Natural killer cell (primary cell): Measurements from ENCODE around the gene CMBL. TPM values are rescaled to one million over a fixed set of nuclear protein-coding genes. Genes with fewer than 3 reads are reported as not detected.

ENCODE experiments used
- ATAC-seq, 3 donors: fragments of 150-1000 bp in 2 of 3; fragments of 200-7000 bp in 1 of 3; cut with Tn5 transposase; 1 replicate in 1 of 3; 2 replicates in 2 of 3; pipeline ENCODE4 v1.10.0; 2021; ENCODE audit warnings: mild to moderate bottlenecking in 2 of 3, moderate library complexity in 2 of 3
- DNase-seq, 2 donors: peaks; one replicate each; pipeline versions ENCODE4 v3.0.0 to v3.0.0-alpha.2; 2013 to 2021; ENCODE audit warnings: mixed read lengths in 1 of 2
- H3K27ac ChIP-seq: one replicate; pipeline ENCODE4 v1.5.1; 2013; ENCODE audit warnings: mild to moderate bottlenecking, low read length
- H3K27me3 ChIP-seq: one replicate; pipeline ENCODE4 v1.6.1; 2013; ENCODE audit warnings: low read length; ENCODE audit not compliant: control insufficient read depth, insufficient read depth
- H3K36me3 ChIP-seq: one replicate; pipeline ENCODE4 v1.6.1; 2013; ENCODE audit warnings: low read length; ENCODE audit not compliant: control insufficient read depth, insufficient read depth
- H3K4me1 ChIP-seq: one replicate; pipeline ENCODE4 v1.6.1; 2013; ENCODE audit warnings: low read length; ENCODE audit not compliant: control insufficient read depth, insufficient read depth
- H3K4me3 ChIP-seq: one replicate; pipeline ENCODE4 v1.5.1; 2013; ENCODE audit warnings: low read length
- H3K9me3 ChIP-seq: one replicate; pipeline ENCODE4 v1.6.1; 2013; ENCODE audit warnings: low read length; ENCODE audit not compliant: control insufficient read depth, insufficient read depth
- H3K27ac Mint-ChIP-seq, 2 donors: one replicate each; pipeline ENCODE4 v1.8.0; 2022; ENCODE audit warnings: mild to moderate bottlenecking in 2 of 2, mixed read lengths in 2 of 2, moderate library complexity in 1 of 2
- H3K27me3 Mint-ChIP-seq, 2 donors: one replicate each; pipeline ENCODE4 v1.8.0; 2022; ENCODE audit warnings: low read depth in 2 of 2, mixed read lengths in 2 of 2
- H3K36me3 Mint-ChIP-seq: one replicate; pipeline ENCODE4 v1.8.0; 2022; ENCODE audit warnings: mixed read lengths
- H3K4me1 Mint-ChIP-seq, 2 donors: one replicate each; pipeline ENCODE4 v1.8.0; 2022; ENCODE audit warnings: mixed read lengths in 2 of 2
- H3K4me3 Mint-ChIP-seq: one replicate; pipeline ENCODE4 v1.8.0; 2022; ENCODE audit warnings: mild to moderate bottlenecking, moderate library complexity, mixed read lengths
- H3K9me3 Mint-ChIP-seq, 2 donors: one replicate each; pipeline ENCODE4 v1.8.0; 2022; ENCODE audit warnings: mixed read lengths in 2 of 2
- WGBS: methylation state at CpG from one replicate; pipeline ENCODE4 v1.1.7; 2013; ENCODE audit warnings: missing lambda C conversion rate; ENCODE audit not compliant: insufficient coverage; 5-methylcytosine and 5-hydroxymethylcytosine counted together
- intact Hi-C: fragments of 100-400 bp; cut with micrococcal nuclease; formaldehyde crosslinking; loops from one replicate; pipeline ENCODE4 v1.14.2; 2022
- total RNA-seq, 4 donors: library from RNA; stranded (reverse); fragments of 120-200 nt in 1 of 4; gene quantifications; one replicate each; pipeline versions ENCODE4 v1.2.3 to v1.2.4, GENCODE V29; 2013 to 2022
- TF ChIP-seq, protein P1 (sequence below): fragments of 200-600 bp; IDR thresholded peaks from one replicate; pipeline ENCODE4 v1.8.0; 2022; ENCODE audit warnings: antibody characterized with exemption

The CMBL gene
- total RNA-seq, 3 donors from 2014 or later (not counting 1 experiment from before 2014, with no cell fraction given), result 0.45 to 1.0 TPM; not detected in 1

DNA sequence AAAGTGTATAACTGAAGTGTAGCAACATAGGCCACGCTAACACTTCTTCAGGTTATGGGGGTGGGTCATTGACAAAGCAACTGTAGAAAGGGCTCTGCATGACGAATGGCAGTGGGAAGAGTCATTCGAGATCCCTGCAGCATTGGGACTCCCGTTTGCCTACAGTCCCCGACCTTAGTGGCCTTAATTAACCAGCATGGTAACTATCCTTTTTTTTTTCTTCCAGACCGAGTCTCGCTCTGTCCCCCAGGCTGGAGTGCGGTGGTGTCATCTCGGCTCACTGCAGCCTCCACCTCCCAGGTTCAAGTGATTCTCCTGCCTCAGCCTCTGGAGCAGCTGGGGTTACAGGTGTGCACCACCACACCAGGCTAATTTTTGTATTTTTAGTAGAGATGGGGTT lies 14.2 kb upstream of the CMBL start:
- TF ChIP-seq, protein P1, sequence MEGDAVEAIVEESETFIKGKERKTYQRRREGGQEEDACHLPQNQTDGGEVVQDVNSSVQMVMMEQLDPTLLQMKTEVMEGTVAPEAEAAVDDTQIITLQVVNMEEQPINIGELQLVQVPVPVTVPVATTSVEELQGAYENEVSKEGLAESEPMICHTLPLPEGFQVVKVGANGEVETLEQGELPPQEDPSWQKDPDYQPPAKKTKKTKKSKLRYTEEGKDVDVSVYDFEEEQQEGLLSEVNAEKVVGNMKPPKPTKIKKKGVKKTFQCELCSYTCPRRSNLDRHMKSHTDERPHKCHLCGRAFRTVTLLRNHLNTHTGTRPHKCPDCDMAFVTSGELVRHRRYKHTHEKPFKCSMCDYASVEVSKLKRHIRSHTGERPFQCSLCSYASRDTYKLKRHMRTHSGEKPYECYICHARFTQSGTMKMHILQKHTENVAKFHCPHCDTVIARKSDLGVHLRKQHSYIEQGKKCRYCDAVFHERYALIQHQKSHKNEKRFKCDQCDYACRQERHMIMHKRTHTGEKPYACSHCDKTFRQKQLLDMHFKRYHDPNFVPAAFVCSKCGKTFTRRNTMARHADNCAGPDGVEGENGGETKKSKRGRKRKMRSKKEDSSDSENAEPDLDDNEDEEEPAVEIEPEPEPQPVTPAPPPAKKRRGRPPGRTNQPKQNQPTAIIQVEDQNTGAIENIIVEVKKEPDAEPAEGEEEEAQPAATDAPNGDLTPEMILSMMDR, result no peak
- no peaks in the 10 kb centered on the region for H3K27me3 Mint-ChIP-seq
- no peaks in the 10 kb centered on the region for H3K27me3 ChIP-seq
- no peak overlapping the region for H3K27ac Mint-ChIP-seq
- ATAC-seq (no peak), DNase-seq (no peak)
- H3K4me3 Mint-ChIP-seq, result no peak overlapping the region
- H3K9me3 Mint-ChIP-seq, result no peaks in the 10 kb centered on the region
- intact Hi-C loops, result no loop called here
- no peaks in the 10 kb centered on the region for H3K36me3 ChIP-seq
- H3K4me1 ChIP-seq, result no peaks in the 10 kb centered on the region
- H3K9me3 ChIP-seq, result no peaks in the 10 kb centered on the region
- no peak overlapping the region for H3K27ac ChIP-seq
- no peaks in the 10 kb centered on the region for H3K36me3 Mint-ChIP-seq
- WGBS, result 94% methylated on average over 9 of the region's 9 CpGs
- H3K4me1 Mint-ChIP-seq, result no peaks in the 10 kb centered on the region
- H3K4me3 ChIP-seq, result no peak overlapping the region

DNA sequence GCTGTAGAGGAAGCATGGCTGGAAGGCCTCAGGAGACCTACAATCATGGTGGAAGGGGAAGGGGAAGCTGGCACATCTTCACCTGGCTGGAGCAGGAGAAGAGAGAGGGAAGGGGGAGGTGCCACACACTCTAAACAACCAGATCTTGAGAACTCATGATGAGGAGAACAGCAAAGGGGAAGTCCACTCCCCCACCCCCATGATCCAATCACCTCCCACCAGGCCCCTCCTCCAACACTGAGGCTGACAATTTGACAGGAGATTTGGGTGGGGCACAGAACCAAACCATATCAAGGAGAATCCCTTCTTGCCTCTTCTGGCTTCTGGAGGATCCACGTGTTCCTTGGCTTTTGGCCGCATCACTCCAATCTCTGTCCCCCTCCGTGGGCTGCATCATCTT lies 13.1 kb upstream of the CMBL start:
- Mint-ChIP-seq H3K36me3 (no peaks in the 10 kb centered on the region), H3K27me3 (no peaks in the 10 kb centered on the region), H3K4me1 (no peaks in the 10 kb centered on the region), H3K27ac (no peak overlapping the region), H3K9me3 (no peaks in the 10 kb centered on the region), H3K4me3 (no peak overlapping the region)
- intact Hi-C loops, result no loop called here
- no peak overlapping the region for H3K27ac ChIP-seq
- H3K4me3 ChIP-seq, result no peak overlapping the region
- DNase-seq (no peak), ATAC-seq (no peak)
- 94% methylated on average over 3 of the region's 3 CpGs for WGBS
- H3K27me3 ChIP-seq, result no peaks in the 10 kb centered on the region
- TF ChIP-seq, protein P1, result no peak
- H3K9me3 ChIP-seq, result no peaks in the 10 kb centered on the region
- no peaks in the 10 kb centered on the region for H3K4me1 ChIP-seq
- H3K36me3 ChIP-seq, result no peaks in the 10 kb centered on the region

DNA sequence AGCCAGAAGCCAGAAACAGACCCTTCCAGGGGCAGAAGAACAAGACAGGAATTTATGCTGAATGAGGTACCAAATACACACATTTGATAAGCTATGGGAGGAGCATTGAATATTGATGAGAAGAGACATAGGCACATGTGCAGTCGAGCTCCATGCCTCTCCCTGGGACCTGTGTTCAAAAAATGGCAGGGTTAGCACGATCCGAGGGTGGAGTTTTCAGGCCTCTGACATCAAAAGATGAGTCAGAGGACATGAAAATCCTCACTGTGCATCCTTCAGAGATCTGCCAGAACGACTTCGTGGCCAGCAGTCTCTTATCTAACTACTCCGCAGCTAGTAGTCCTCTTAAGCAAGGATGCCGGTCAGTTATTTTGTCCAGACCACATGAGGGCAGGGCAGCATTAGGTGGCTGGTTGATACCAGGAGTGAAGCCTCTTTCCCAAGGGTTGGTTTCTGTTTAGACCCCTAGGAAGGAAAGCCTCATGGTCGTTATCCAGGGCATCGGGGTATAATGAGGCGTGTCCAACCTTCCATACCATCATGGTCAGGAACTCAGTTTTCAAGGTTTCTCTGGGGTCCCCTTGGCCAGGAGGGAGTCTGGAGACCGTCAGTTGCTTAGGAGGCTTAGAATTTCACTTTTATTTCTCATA lies 11.6 kb upstream of the CMBL start:
- ATAC-seq (no peak), DNase-seq (no peak)
- no peaks in the 10 kb centered on the region for H3K36me3 Mint-ChIP-seq
- H3K9me3 ChIP-seq, result no peaks in the 10 kb centered on the region
- H3K4me3 Mint-ChIP-seq, result no peak overlapping the region
- no peaks in the 10 kb centered on the region for H3K4me1 ChIP-seq
- H3K36me3 ChIP-seq, result no peaks in the 10 kb centered on the region
- no peak overlapping the region for H3K4me3 ChIP-seq
- WGBS, result 87% methylated on average over 11 of the region's 11 CpGs
- intact Hi-C loops, result no loop called here
- no peak overlapping the region for H3K27ac Mint-ChIP-seq
- H3K9me3 Mint-ChIP-seq, result no peaks in the 10 kb centered on the region
- no peak overlapping the region for H3K27ac ChIP-seq
- TF ChIP-seq, protein P1, result no peak
- no peaks in the 10 kb centered on the region for H3K27me3 ChIP-seq
- no peaks in the 10 kb centered on the region for H3K27me3 Mint-ChIP-seq
- H3K4me1 Mint-ChIP-seq, result no peaks in the 10 kb centered on the region
